Stimulated activated CD8-positive, alpha-beta memory T cell treated with anti-CD3 and anti-CD28 coated beads, Interleukin-12 subunit alpha, Interleukin-12 subunit beta, amount 100 ng/mL, for 1 hour (primary cell): ENCODE measurements around the gene FOLR3.
"Not testable (repeated sequence)": the region's sequence is repeated elsewhere in the genome, so short reads cannot be mapped to it uniquely, and the experiment has no call there.

Source experiments
- DNase-seq: peaks from one replicate; pipeline ENCODE4 v3.0.0-alpha.2; 2020; ENCODE audit warnings: low read depth

Gene FOLR3

GRCh38 chr11:72162891-72163492 lies 27.5 kb downstream of the FOLR3 start:
- no peak for DNase-seq

- not testable (repeated sequence) for DNase-seq
Measured at GRCh38 chr11:72164187-72164586, 28.7 kb downstream of the FOLR3 start.

GRCh38 chr11:72169046-72169555 lies 33.6 kb downstream of the FOLR3 start:
- not testable (repeated sequence) for DNase-seq

- not testable (repeated sequence) for DNase-seq
Measured at GRCh38 chr11:72169754-72170153, 34.2 kb downstream of the FOLR3 start.

- DNase-seq = not testable (repeated sequence)
Measured at GRCh38 chr11:72172043-72172442, 36.5 kb downstream of the FOLR3 start.

- DNase-seq = no peak
Measured at GRCh38 chr11:72173291-72173690, 37.8 kb downstream of the FOLR3 start.

GRCh38 chr11:72174302-72175070 lies 39.0 kb downstream of the FOLR3 start:
- no peak for DNase-seq

- DNase-seq = no peak
Measured at GRCh38 chr11:72177656-72178055, 42.1 kb downstream of the FOLR3 start.

- DNase-seq = no peak
Measured at GRCh38 chr11:72179049-72179803, 43.7 kb downstream of the FOLR3 start.

GRCh38 chr11:72179804-72180396 lies 44.4 kb downstream of the FOLR3 start:
- no peak for DNase-seq

- not testable (repeated sequence) for DNase-seq
Measured at GRCh38 chr11:72180892-72181552, 45.5 kb downstream of the FOLR3 start.

- DNase-seq = not testable (repeated sequence)
Measured at GRCh38 chr11:72181553-72181958, 46.0 kb downstream of the FOLR3 start.

- DNase-seq = no peak
Measured at GRCh38 chr11:72188267-72188666, 52.7 kb downstream of the FOLR3 start.
